Measurements from ENCODE around the gene DCBLD2. TPM values are rescaled to one million over a fixed set of nuclear protein-coding genes. Genes with fewer than 3 reads are reported as not detected.

The DCBLD2 gene
- total and polyA plus RNA-seq, 2 of the 13 experiments (the other 11 are each of a cell fraction or from before 2014, with no cell fraction given): 43.8 to 56.9 TPM

- intact Hi-C loops (cut with micrococcal nuclease; ENCODE audit: unreplicated experiment): no loop called here
- no peak overlapping the region for H3K4me2 ChIP-seq (ENCODE audit: low read depth, low read length)
- ChIA-PET CTCF (ENCODE audit: low intra/inter-chr PET ratio, low total read pairs) (no interaction called here), POLR2A (interaction anchor here (0.7 kb wide), 1 partner anchor 12 kb away, joined by 3 read pairs; no protein-coding TSS in a partner anchor)
- DNase-seq (ENCODE audit: low spot score) (no peak), ATAC-seq (no peak), FAIRE-seq (no peak)
- H3K27me3 ChIP-seq (ENCODE audit: control insufficient read depth in 1 of 2, insufficient read depth in 2 of 2, low read length in 2 of 2): no peaks in the 10 kb centered on the region
- no peak overlapping the region for H3K4me3 ChIP-seq (replicated peaks in 1 of 3; ENCODE audit: insufficient read depth in 1 of 3, low read depth in 2 of 3, low read length in 3 of 3)
- no peaks in the 10 kb centered on the region for H3K9me3 ChIP-seq (ENCODE audit: low read length)
- no peaks in the 10 kb centered on the region for H3K4me1 ChIP-seq (ENCODE audit: insufficient read depth, low read length)
- in situ Hi-C loops (cut with HindIII; ENCODE audit: extremely low pct_ligation_motif_present, low pct_unique_long_range_greater_than_20kb): no loop called here
- H2AFZ ChIP-seq (ENCODE audit: low read length): no peak overlapping the region
- no peaks in the 10 kb centered on the region; the same call in 1 of the 2 replicates for H4K20me1 ChIP-seq (ENCODE audit: insufficient read depth, low read length)
- H3K9ac ChIP-seq (ENCODE audit: insufficient read depth, low read depth, low read length): no peak overlapping the region
- H3K27ac ChIP-seq (ENCODE audit: extremely low read length, insufficient read depth, low read length): no peak overlapping the region
- TF ChIP-seq HINFP (CRISPR knock-in tag; IDR thresholded peaks at IDR 0.05; ENCODE audit: low read depth) (no peak), ZNF264 (CRISPR knock-in tag; IDR thresholded peaks at IDR 0.05) (no peak), CEBPB (IDR thresholded peaks at IDR 0.05; ENCODE audit: borderline replicate concordance, low read depth, low read length) (peak; percentile 31; the same call in 1 of the 2 replicates), ATM (IDR thresholded peaks at IDR 0.05; ENCODE audit: borderline replicate concordance) (no peak), RBAK (CRISPR knock-in tag; IDR thresholded peaks at IDR 0.05) (no peak), HOXA3 (CRISPR knock-in tag; IDR thresholded peaks at IDR 0.05) (no peak), ZNF343 (CRISPR knock-in tag; IDR thresholded peaks at IDR 0.05) (no peak)
- TF ChIP-seq, protein P1, sequence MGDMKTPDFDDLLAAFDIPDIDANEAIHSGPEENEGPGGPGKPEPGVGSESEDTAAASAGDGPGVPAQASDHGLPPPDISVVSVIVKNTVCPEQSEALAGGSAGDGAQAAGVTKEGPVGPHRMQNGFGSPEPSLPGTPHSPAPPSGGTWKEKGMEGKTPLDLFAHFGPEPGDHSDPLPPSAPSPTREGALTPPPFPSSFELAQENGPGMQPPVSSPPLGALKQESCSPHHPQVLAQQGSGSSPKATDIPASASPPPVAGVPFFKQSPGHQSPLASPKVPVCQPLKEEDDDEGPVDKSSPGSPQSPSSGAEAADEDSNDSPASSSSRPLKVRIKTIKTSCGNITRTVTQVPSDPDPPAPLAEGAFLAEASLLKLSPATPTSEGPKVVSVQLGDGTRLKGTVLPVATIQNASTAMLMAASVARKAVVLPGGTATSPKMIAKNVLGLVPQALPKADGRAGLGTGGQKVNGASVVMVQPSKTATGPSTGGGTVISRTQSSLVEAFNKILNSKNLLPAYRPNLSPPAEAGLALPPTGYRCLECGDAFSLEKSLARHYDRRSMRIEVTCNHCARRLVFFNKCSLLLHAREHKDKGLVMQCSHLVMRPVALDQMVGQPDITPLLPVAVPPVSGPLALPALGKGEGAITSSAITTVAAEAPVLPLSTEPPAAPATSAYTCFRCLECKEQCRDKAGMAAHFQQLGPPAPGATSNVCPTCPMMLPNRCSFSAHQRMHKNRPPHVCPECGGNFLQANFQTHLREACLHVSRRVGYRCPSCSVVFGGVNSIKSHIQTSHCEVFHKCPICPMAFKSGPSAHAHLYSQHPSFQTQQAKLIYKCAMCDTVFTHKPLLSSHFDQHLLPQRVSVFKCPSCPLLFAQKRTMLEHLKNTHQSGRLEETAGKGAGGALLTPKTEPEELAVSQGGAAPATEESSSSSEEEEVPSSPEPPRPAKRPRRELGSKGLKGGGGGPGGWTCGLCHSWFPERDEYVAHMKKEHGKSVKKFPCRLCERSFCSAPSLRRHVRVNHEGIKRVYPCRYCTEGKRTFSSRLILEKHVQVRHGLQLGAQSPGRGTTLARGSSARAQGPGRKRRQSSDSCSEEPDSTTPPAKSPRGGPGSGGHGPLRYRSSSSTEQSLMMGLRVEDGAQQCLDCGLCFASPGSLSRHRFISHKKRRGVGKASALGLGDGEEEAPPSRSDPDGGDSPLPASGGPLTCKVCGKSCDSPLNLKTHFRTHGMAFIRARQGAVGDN (CRISPR knock-in tag; IDR thresholded peaks at IDR 0.05): no peak
- BruUV-seq (replicated peaks): no TSS peak
- 95% methylated on average over 4 of the region's 4 CpGs for WGBS (ENCODE audit: low lambda C conversion rate)
- peaks cover 22% of the 10 kb centered on the region for H3K79me2 ChIP-seq (ENCODE audit: insufficient read depth, low read length)
- H3K36me3 ChIP-seq (replicated peaks in 1 of 2; ENCODE audit: control insufficient read depth in 1 of 2, insufficient read depth in 2 of 2, low read length in 2 of 2): peaks cover 0 to 8% of the 10 kb centered on the region in 2 experiments; a peak in 2 of 5 replicates
These were observed 137.0 kb downstream of the DCBLD2 start for GRCh38 chr3:98764472-98764884.

Data from HepG2 (cell line).